GM18870 (cell line): Measurements from ENCODE around the gene AGAP3.

Experiments
- ATAC-seq: cut with Tn5 transposase; IDR thresholded peaks from one replicate; pipeline ENCODE4 v1.9.1; 2021; ENCODE audit warnings: moderate library complexity; ENCODE audit not compliant: unreplicated experiment

Gene AGAP3

DNA sequence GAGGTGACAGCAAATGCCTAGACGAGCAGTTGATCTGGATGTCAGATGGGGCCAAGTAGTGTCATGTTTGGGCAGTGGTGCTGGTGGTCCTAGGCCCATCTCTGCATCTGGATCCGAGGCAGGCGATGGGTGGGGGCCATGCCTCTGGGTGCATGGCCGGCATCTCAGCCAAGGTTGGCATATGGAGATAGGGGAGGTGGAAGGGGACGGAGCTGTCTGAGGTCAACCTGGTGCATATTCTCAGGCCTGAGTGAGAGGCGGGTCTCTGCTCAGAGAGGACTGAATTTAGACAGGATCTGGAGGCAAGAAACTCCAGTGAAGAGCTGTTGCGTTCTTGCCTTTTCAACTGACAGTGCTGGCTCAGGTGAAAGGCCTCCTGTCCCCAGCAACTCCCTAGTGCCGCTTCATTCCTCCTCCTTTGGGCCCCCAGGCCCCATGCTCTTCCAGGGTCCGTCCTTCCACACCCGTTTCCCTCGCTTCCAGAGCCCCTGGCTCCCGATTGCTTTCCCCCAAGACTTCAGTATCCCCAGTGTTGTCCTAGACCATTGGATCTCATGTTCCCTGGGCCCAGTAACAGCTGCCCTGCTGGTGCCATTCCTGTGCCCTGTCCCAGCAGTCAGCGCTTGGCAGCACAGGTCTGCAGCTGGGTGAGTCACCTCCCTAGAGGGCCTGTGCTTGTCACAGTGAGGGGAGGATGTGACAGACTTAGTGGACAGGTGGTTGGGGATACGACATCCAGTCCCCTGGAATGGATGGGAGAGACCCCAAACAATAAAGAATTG, 48.7 kb downstream of the AGAP3 start:
- no peak for ATAC-seq

DNA sequence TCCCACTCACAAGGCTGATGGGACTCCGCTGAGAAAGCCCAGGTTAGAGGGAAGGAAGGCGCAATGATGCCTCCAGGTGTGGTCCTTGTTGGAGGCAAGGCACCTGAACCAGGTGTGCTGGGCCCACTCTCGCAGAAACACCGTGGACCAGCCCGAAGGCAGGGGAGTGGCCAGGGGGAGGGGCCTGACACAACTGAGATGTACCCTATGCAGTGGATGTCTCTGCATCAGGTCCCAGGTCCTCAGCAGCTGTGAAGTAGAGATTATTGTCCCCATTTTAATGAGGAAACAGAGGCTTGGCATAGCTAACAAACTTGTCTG, 49.2 kb downstream of the AGAP3 start:
- ATAC-seq: no peak

DNA sequence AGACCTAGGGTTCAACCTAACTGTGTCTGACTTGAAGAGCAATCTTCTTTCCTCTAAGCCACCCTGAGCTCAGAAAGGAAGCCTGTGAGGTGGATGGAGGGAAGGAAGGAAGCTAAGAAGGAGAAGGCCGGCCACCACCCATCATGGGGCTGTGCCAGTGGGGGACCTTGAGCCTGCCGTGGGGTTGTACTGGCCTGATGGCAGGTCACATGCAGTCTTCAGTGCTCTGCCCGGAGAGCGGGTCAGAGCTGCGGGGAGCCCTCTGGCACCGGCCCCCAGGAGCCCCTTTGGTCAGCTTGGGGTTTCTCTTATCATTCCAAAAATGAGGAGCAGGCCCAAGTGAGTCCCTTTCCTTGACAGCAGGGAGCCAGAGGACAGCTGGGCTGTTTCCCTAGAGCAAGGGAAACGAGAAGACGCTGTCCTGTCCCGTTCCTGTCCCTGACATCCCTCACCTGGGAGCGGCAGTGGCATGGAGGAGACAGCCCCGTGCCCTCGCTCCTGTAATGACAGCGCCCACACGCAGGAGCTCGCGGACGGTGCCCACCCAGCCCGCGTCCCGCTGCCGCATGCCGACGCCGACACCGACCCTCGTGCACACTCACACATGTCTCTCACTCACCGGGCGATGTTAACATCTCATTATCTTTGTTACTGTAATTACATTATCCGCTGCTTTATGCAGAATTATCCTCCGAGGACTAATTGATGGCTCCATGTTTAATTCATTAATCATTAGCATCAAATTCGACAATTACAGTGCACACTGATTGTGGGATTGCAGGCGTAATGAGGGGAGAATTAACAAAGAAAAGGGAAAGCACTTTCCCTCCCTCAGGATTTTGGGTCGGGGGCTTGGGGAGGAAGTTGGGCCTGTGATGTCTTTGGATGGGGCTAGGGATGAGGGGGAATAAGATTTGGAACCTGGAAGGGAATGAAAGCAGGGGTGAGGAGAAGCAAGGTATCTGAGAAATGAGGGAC, 49.9 kb downstream of the AGAP3 start:
- no peak for ATAC-seq

DNA sequence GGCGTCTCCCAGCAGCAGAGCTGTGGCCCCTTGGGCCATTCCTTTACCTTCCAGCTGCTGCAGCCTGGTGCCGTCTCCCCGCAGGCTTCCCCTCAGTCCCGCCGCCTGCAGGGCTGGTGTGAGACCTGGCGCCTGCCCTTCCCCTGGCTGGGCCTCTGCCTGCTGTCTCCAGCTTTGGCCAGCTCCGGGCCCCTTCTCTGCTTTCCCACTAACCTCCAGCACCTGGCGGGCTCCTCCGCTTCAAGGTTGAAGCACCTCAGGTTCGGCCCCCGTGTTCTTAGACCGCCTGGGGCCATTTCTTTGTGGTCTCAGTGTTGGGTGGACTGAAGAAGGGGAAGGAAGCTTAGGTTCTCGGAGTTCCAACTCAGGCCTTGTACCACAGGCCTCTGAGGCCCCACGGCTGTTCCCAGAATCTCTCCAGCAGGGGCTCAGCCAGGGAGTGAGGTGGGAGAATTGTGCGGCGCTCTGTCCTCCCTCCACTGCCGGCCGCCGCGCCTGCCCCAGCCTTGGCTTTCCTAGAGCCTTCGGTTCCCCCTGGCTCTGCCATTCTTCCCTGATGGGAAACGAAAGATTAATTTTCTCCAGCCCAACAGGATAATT, 50.9 kb downstream of the AGAP3 start:
- no peak for ATAC-seq

DNA sequence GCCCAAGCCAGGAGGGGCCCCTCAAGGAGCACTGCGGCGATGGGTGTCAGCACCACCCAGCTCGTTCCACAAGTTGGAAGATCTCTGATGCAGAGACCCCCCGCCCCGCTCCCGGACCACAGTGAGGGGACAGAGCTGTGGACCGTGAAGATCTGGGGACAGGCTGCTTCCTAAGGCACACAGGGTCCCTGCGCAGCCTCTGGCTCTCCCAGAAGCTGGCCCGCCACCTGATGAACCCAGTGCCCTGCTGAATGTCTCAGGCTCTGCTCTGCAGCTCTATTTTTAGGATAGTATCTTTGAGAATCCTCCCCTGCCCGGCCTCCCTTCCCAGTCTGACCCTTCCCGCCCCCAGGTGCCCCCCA, 51.5 kb downstream of the AGAP3 start:
- ATAC-seq: no peak

DNA sequence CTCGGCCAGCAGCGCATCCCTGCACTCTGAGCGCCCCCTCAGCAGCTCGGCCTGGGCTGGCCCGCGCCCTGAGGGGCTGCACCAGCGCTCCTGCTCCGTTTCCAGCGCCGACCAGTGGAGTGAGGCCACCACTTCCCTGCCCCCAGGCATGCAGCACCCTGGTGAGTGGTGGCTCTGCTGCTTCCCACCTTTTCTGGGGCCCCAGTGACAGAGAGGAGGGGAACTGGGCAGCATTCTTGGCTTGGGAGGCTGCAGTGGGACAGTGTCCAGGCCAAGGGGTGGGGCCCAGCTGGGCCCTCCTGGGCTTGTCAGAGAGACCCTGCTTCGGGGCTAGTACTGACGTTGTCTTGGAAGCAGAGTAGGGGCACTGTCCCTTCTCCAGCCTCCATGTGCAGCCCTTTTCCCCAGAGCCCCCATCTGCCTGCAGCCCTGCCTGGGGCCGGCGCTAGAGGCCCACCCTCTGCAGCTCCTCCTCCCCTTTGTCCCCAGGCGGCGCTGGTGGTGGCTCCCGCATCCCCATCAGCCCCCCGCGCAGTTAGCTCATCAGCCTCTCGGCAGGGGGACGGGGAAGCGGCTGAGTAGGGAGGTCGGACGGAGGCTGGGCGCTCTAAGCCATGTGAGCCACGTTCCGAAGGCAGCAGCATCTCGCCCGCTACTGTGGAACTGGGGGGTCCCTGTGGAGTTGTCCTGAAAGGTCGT, 52.0 kb downstream of the AGAP3 start:
- no peak for ATAC-seq

DNA sequence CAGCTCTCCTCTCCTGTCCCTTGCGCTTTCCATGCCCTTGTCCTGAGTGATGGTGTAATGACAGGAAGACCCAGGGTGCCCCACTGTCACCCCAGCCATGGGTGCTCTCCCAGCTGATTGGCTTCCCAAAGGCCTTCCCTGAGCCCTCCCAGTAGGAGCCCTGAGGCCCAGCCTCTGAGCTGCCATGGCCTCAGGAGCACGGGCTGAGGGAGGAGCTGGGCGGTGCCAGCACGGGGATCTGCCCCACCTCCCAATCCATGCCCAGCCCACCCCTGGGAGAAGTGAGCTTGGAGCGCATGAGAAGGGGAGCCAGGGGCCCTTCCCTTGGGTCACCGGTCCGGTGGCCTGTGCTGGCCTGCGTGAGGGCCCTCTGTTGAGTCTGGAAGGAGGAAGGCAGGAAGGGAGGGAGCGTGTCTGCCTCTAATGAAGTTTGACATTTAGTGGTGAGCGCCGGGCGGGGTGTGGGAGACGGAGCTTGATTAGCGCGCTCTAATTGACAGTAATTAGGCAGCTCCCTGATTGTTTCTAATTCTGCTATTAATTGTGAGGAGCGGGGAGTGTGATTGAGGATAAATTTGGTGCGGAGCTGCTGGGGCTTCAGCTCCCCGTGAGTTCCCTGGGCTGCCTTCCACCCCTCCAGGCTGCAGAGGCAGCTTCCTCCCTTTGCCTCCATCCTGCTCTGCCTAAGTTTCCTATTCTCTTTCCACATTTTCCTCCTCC, 53.0 kb downstream of the AGAP3 start:
- no peak for ATAC-seq

DNA sequence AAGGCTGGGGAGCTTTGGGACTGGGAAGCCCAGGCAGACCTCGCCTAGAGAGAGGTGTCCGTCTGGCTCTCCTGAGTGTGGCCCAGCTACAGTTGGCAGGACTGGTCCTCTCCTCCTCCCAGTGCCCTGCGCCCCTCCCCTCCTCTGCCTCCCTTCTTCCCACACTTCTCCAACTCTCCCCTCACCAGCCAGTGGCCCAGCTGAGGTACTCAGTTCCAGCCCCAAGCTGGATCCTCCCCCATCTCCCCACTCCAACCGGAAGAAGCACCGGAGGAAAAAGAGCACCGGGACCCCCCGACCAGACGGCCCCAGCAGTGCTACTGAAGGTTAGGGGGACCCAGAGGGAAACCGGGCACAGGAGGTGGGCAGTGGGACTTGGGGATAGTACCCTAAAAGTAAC, 53.5 kb downstream of the AGAP3 start:
- no peak for ATAC-seq

DNA sequence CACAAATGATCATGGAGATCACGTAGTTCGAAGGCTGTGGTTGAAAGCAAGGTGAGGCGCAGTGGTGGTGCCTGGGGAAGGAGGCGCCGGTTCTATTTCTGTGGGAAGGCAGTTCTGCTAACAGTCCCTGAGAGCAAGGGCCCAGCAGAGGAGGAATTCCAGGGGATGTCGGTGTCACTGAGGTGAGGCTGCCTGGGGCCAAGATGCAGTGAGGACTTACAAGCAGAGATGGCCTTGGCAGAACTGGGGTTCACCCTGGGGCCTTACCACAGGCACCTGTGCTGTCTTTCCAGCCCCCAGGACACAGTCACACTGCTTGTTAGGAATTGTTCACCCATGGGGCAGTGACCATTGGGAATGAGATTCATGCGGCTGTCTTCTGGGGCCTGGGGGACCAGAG, 54.6 kb downstream of the AGAP3 start:
- ATAC-seq: no peak

DNA sequence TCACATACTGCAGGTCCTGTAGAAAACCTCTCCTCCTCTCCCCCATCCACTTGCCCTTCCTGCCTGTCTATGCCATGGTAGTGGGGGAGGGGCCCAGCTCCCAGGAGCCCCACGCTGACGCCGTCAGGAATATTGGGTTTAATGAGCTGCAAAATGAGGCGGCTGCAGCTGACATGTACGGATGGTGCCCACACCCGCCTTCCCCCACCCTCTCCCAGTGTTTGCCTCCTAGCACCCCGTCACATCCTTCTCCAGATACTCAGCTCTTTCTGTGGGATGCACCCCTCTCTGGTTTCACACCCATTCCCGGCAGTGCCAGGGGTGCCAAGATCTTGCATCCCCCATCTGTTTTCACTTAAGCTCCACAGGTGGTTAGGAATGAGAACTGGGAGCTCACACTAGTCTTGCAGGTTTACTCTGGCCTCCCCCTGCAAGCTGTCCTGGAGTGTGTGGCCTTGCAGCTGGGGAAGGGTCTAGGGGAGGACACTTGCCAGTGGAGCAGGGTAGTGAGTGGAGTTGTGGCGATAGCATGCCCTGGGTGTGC, 55.1 kb downstream of the AGAP3 start:
- ATAC-seq: no peak

DNA sequence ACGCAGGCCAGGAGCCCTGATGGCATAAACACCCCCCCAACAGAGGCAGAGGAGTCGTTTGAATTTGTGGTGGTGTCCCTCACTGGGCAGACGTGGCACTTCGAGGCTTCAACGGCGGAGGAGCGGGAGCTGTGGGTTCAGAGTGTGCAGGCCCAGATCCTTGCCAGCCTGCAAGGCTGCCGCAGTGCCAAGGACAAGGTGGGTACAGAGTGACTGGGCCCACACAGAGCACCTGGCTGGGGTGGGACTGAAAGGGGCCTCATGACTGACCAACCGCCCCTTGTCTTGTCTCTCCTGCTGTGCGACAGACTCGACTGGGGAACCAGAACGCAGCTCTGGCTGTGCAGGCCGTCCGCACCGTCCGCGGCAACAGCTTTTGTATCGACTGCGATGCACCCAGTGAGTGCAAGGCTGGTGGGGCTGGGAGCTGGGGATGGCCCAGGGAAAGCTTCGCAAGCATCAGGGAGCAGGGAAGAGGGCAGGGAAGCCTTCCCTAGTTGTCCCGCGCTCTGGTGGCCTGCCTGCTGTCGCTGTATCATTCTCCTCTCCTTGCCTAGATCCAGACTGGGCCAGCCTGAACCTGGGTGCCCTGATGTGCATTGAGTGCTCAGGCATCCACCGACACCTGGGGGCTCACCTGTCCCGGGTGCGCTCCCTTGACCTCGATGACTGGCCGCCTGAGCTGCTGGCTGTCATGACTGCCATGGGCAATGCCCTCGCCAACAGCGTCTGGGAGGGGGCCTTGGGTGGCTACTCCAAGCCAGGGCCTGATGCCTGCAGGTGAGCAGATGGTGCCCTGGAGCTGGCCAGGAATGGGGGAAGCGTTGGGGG, 55.8 kb downstream of the AGAP3 start:
- ATAC-seq: no peak

DNA sequence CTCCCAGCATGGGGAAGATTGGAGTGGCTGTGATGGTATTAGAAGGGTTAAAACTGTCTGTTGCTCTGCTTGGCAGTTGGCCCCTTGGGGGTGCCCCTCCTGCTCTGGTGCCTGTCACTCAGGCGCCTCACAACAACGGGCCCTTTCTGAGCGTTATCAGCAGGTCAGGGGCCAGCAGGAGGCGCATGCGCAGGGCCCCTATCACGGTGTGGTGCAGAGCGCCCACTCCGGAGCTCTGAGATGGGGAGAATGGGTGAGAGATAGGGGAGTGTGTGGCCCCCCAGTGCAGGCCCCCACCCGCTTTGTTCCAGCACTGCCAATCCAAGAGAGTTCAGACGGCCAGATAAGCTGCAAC, 56.4 kb downstream of the AGAP3 start:
- no peak for ATAC-seq

DNA sequence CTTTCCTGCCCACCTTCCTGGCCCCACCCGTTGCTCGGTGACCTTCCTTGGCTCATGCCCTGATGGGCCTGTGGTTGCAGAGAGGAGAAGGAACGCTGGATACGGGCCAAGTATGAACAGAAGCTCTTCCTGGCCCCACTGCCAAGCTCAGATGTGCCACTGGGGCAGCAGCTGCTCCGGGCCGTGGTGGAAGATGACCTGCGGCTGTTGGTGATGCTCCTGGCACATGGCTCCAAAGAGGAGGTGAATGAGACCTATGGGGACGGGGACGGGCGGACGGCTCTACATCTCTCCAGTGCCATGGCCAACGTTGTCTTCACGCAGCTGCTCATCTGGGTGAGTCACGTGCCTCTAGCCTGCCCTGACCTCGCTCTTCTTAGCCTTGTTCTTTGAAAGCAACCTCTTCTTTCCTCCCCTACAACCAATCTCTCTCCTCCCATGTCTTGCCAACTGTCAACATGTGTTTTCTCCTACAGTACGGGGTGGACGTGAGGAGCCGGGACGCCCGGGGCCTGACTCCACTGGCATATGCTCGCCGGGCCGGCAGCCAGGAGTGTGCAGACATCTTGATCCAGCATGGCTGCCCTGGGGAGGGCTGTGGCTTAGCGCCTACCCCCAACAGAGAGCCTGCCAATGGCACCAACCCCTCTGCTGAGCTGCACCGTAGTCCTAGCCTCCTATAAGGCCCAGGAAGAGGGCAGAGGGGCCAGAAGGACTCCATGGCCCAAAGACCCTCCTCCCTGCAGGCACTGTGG, 57.2 kb downstream of the AGAP3 start:
- ATAC-seq: no peak

DNA sequence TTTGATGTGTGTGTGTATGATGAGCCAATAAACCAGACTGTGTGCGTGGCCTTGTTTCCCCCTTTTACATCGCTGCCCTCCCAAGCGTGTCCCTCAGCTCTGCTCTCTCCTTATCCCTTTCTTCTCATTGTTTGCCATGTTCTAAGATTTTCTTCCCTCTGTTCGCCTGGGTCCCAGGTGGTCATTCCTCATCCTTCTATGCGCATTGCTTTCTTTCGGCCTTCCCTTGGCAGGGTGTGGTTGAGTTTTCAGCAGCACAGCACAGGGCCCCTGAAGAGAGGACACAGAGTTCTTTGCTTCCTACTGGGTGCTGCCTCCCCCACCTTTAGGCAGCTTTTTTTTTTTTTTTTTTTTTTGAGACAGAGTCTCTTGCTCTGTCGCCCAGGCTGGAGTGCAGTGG, 58.1 kb downstream of the AGAP3 start:
- ATAC-seq: no peak

DNA sequence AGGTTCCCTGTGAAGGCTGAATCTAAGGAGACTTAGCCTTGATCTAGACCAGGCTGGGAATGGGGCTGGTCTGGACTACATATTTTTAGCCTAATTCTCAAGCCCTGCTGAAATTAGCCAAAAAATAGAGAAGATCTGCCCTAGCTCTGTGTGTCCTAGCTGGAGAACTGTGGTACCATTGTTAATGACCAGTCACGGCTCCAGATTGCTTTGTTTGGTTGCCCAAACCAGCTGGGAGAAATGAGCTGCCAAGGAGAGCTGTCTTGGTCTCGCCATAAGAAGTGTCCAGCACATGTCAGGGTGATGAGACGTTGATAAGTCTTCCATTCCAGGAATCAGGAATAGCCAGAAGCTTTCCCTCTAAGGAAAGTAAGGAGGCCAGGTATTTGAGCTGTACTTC, 60.5 kb downstream of the AGAP3 start:
- no peak for ATAC-seq

DNA sequence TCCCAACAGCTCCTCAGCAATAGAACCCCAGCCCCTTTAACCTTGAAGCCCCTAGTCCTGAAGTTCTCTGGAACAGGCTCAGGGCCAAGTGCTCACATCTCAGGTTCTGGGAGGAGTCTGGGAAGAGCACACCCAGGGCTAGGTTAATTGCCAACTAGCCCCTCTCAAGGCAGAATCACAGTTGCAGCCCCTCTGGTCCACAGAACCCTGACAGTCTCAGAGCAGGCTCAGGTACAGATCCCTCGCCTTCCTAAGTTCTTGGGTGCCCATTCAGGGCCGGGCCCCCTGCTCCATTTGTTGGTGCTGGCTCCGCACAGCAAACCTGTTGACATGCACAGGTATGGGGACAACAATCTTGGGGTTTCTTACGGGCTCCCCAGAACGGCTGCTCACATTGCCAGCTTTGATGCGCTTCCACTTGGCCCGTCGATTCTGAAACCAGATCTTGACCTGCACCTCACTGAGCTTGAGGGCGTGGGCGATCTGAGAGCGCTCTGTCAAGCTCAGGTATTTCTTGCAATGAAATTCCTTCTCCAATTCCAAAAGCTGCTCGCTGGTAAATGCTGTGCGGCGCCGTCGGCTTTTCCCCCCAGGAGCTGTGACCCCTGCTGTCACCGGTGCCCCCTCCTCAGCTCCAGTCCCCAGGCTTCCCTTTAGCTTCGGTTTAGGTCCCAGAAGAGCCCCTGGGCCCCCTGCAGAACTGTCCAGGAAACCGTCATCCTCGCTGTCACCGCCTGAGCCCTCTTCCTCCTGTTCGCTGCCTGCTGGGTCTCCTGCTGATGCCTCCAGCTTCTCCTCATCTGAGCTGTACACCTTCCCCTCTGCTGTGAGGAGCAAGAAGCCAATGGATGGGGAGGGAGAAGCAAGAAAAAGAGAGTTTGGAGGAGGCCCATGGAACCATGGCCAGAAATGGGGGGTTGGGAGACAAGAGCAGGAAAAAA, 62.3 kb downstream of the AGAP3 start:
- no peak for ATAC-seq

DNA sequence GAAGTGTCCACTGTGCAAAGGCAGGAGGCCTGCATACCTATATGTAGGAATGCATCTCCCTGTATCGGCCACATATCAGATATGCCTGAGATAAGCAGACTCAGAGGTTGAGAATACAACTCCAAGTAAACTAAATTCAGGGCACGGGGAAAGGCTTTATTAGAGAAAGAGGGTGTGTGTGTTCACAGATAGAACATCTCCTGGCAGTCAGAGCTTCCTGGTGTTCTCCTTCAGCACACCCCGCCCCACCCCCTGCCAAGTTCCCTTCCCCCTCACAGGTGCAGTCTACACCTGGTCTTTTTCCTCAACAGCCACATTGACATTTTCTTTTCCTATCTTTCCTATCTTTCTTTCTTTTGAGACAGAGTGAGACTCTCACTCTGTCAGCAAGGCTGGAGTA, 64.1 kb downstream of the AGAP3 start:
- no peak for ATAC-seq
